DND-41 (cell line): ENCODE results near the gene SUPT20HL1.
"Not testable (repeated sequence)": the region's sequence is repeated elsewhere in the genome, so short reads cannot be mapped to it uniquely, and the experiment has no call there.

Experiments
- ATAC-seq: fragments of 200-7000 bp; cut with Tn5 transposase; 3 replicates; pipeline ENCODE4 v1.9.1; 2021; ENCODE audit warnings: low read depth; ENCODE audit not compliant: insufficient read depth
- DNase-seq: peaks from one replicate; pipeline ENCODE4 v3.0.0-alpha.2; 2020
- H2AFZ ChIP-seq: 2 replicates; pipeline ENCODE4 v1.6.0; 2012; ENCODE audit warnings: low read depth, low read length
- H3K27ac ChIP-seq: 2 replicates; pipeline ENCODE4 v1.5.1; 2012; ENCODE audit warnings: low read length, inconsistent platforms
- H3K27me3 ChIP-seq: fragments of 200-600 bp; sonication (generic); 2 replicates; pipeline ENCODE4 v1.6.0; 2012; ENCODE audit warnings: low read length, mild to moderate bottlenecking, inconsistent platforms; ENCODE audit not compliant: insufficient read depth, poor library complexity
- H3K36me3 ChIP-seq: 2 replicates; pipeline ENCODE4 v1.5.1; 2012; ENCODE audit warnings: low read length, inconsistent platforms; ENCODE audit not compliant: insufficient read depth
- H3K4me1 ChIP-seq: 2 replicates; pipeline ENCODE4 v1.5.1; 2012; ENCODE audit warnings: mild to moderate bottlenecking, low read length; ENCODE audit not compliant: insufficient read depth
- H3K4me2 ChIP-seq: 2 replicates; pipeline ENCODE4 v1.6.0; 2012; ENCODE audit warnings: mild to moderate bottlenecking, moderate library complexity, low read length, inconsistent platforms; ENCODE audit not compliant: insufficient read depth
- H3K4me3 ChIP-seq, 2 experiments: fragments of 200-600 bp in 1 of 2; shearing (Covaris generic) in 1 of 2; 2 replicates each; pipeline ENCODE4 v1.5.1; 2012 to 2016; ENCODE audit warnings: inconsistent platforms in 2 of 2, low read length in 2 of 2, mild to moderate bottlenecking in 2 of 2, low read depth in 1 of 2, moderate library complexity in 1 of 2
- H3K79me2 ChIP-seq: 2 replicates; pipeline ENCODE4 v1.6.0; 2012; ENCODE audit warnings: low read length, inconsistent platforms; ENCODE audit not compliant: insufficient read depth
- H3K9ac ChIP-seq: 2 replicates; pipeline ENCODE4 v1.6.0; 2012; ENCODE audit warnings: low read depth, mild to moderate bottlenecking, inconsistent platforms, low read length, moderate library complexity
- H3K9me3 ChIP-seq: 2 replicates; pipeline ENCODE4 v1.5.1; 2012; ENCODE audit warnings: low read length, moderate library complexity, mild to moderate bottlenecking, inconsistent platforms; ENCODE audit not compliant: insufficient read depth, severe bottlenecking
- H4K20me1 ChIP-seq: 2 replicates; pipeline ENCODE4 v1.6.0; 2012; ENCODE audit warnings: low read length; ENCODE audit not compliant: insufficient read depth
- EZH2 ChIP-seq: IDR thresholded peaks from 3 replicates; pipeline ENCODE4 v1.6.1; 2012; ENCODE audit warnings: borderline replicate concordance, low read depth, mild to moderate bottlenecking, moderate library complexity, low read length, inconsistent platforms; ENCODE audit not compliant: severe bottlenecking
- TF ChIP-seq, protein P1 (sequence below): IDR thresholded peaks from 2 replicates; pipeline ENCODE4 v1.5.1; 2012; ENCODE audit warnings: borderline replicate concordance, low read length, moderate library complexity, mild to moderate bottlenecking; ENCODE audit not compliant: poor library complexity, severe bottlenecking; ENCODE audit errors: extremely low read depth

Gene SUPT20HL1

DNA sequence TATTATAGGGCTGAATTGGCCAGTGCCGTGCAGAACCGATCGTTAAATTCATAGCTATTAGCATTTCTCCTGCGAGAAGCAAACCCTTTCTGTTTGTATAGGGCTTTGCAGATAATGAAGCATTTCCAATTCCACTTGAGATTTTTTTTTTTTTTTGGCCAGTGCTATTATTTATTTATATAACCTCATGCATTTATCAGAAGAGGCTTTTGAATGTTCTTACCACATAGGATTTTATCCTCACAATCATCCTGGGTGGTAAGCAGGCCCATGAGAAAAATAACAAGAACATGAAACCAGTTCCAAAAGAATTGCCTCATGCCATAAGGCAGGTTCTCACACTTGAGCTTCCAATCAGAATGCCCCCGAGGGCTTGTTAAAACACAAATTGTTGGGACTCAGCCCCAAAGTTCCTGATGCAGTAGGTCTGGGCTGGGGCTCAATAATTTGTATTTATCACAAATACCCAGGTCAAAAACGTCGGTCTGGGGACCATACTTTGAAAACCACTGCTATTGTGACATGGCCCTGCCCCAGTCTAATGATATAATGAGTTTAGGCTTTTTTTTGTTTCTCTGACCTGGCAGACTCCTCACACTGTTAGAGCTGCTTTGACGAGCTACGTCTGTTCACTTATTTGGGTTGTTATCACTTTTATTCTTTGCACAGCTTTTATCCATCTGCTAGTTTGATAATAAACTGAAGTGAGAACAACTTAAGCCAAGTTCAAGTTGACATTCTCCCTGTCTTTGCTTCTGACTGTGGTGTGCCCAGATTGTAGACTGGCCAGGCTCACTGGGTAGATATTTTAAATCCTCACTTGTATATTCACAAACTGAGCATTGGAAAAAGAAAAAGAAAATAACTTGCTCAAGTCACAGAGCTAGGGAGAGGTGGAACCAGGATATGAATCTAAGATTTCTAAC, 20.1 kb downstream of the SUPT20HL1 start:
- Histone ChIP-seq H3K4me3 (no peak overlapping the region), H3K36me3 (no peaks in the 10 kb centered on the region), H3K9ac (no peak overlapping the region), H3K9me3 (no peaks in the 10 kb centered on the region), H3K27ac (no peak overlapping the region), H3K4me2 (no peak overlapping the region), H3K79me2 (no peaks in the 10 kb centered on the region), H3K27me3 (no peaks in the 10 kb centered on the region), H4K20me1 (no peaks in the 10 kb centered on the region), H2AFZ (no peak overlapping the region), H3K4me1 (no peaks in the 10 kb centered on the region)
- TF ChIP-seq, protein P1, sequence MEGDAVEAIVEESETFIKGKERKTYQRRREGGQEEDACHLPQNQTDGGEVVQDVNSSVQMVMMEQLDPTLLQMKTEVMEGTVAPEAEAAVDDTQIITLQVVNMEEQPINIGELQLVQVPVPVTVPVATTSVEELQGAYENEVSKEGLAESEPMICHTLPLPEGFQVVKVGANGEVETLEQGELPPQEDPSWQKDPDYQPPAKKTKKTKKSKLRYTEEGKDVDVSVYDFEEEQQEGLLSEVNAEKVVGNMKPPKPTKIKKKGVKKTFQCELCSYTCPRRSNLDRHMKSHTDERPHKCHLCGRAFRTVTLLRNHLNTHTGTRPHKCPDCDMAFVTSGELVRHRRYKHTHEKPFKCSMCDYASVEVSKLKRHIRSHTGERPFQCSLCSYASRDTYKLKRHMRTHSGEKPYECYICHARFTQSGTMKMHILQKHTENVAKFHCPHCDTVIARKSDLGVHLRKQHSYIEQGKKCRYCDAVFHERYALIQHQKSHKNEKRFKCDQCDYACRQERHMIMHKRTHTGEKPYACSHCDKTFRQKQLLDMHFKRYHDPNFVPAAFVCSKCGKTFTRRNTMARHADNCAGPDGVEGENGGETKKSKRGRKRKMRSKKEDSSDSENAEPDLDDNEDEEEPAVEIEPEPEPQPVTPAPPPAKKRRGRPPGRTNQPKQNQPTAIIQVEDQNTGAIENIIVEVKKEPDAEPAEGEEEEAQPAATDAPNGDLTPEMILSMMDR, result no peak
- no peak for TF ChIP-seq EZH2
- ATAC-seq (no peak), DNase-seq (no peak)

DNA sequence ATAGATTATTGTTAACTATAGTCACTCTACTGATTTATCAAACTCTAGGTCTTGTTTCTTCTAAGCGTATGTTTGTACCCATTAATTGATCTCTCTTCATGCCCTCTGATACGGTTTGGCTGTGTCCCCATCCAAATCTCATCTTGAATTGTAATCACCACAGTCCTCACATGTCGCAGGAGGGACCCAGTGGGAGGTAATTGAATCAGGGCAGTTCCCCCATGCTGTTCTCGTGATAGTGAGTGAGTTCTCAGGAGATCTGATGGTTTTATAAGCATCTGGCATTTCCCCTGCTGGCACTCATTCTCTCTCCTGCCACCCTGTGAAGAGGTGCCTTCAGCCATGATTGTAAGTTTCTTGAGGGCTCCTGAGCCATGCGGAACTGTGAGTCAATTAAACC, 21.9 kb downstream of the SUPT20HL1 start:
- not testable (repeated sequence) for H3K9me3 ChIP-seq, H3K4me1 ChIP-seq, H3K4me3 ChIP-seq, H3K27me3 ChIP-seq, H3K9ac ChIP-seq, H3K36me3 ChIP-seq, H4K20me1 ChIP-seq, DNase-seq, H3K79me2 ChIP-seq, H3K27ac ChIP-seq, H3K4me2 ChIP-seq, H2AFZ ChIP-seq, ATAC-seq

DNA sequence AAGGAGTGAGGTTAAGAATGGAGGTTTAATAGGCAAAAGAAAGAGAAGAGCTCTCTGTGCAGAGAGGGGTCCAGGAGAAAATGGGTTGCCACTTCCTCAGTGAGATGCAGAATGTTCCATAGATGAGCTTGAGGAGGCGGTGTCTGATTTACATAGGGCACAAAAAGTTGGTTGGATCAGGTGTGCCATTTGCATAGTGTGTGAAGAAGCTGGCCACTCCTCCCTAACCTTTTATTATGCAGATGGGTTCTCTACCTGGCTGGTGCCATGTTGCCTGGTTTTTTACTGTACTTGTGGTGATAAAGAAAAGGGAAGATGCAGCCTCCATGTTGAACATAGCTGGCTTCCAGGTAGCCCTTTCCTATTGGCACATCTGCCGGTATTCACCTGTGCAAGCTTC, 27.3 kb downstream of the SUPT20HL1 start:
- DNase-seq (no peak), ATAC-seq (no peak)
- no peak overlapping the region for H3K9ac ChIP-seq
- H3K36me3 ChIP-seq, result no peaks in the 10 kb centered on the region
- H3K79me2 ChIP-seq, result no peaks in the 10 kb centered on the region
- H3K9me3 ChIP-seq, result no peaks in the 10 kb centered on the region
- no peaks in the 10 kb centered on the region for H4K20me1 ChIP-seq
- H3K27me3 ChIP-seq, result no peaks in the 10 kb centered on the region
- no peak overlapping the region for H3K4me3 ChIP-seq
- H2AFZ ChIP-seq, result no peak overlapping the region
- H3K4me1 ChIP-seq, result no peaks in the 10 kb centered on the region
- H3K4me2 ChIP-seq, result no peak overlapping the region
- H3K27ac ChIP-seq, result no peak overlapping the region
- TF ChIP-seq, protein P1, result no peak
- TF ChIP-seq EZH2, result no peak

DNA sequence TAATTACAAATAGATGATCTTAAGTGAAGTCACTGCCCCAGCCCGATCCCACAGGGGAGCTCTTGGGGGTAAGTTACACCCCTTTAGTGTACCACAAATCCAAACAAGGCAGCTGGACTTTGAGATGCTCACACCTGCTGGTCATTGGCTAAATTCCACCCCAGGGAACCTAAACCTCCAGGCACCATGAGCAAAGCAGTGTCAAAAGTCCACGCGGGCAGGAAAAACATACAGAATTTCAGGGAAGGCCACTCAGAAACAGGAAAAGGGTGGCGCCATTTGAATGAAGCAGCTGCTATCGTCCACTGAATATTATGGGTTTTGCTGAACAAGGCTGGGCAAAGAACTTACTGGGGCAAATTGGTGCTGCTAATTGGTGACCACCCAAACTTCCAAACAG, 30.9 kb downstream of the SUPT20HL1 start:
- H4K20me1 ChIP-seq, result no peaks in the 10 kb centered on the region
- no peak overlapping the region for H3K9ac ChIP-seq
- no peaks in the 10 kb centered on the region for H3K79me2 ChIP-seq
- H3K9me3 ChIP-seq, result no peaks in the 10 kb centered on the region
- H3K27ac ChIP-seq, result no peak overlapping the region
- no peak overlapping the region for H2AFZ ChIP-seq
- H3K4me2 ChIP-seq, result no peak overlapping the region
- ATAC-seq, result no peak
- no peak overlapping the region for H3K4me3 ChIP-seq
- H3K27me3 ChIP-seq, result no peaks in the 10 kb centered on the region
- no peaks in the 10 kb centered on the region for H3K36me3 ChIP-seq
- DNase-seq, result no peak
- H3K4me1 ChIP-seq, result no peaks in the 10 kb centered on the region
- TF ChIP-seq, protein P1, result no peak
- no peak for TF ChIP-seq EZH2
